Measurements from ENCODE around the gene ABCB8. TPM values are rescaled to one million over a fixed set of nuclear protein-coding genes. Genes with fewer than 3 reads are reported as not detected.

The ABCB8 gene
- total and polyA plus RNA-seq, 2 donors: 17.1 to 19.4 TPM

GRCh38 chr7:151076863-151077704 is 48.8 kb downstream of the ABCB8 start:
- 74% methylated on average over 33 of the region's 33 CpGs for WGBS
- H3K4me3 ChIP-seq (ENCODE audit: low read depth, low read length): no peak overlapping the region
- no peak for DNase-seq (ENCODE audit: extremely low spot score)
- H3K4me1 ChIP-seq (ENCODE audit: insufficient read depth): no peaks in the 10 kb centered on the region
- no peak overlapping the region for H3K27ac ChIP-seq (ENCODE audit: low read depth)
- H3K36me3 ChIP-seq (ENCODE audit: insufficient read depth): peaks cover 3% of the 10 kb centered on the region

DNA sequence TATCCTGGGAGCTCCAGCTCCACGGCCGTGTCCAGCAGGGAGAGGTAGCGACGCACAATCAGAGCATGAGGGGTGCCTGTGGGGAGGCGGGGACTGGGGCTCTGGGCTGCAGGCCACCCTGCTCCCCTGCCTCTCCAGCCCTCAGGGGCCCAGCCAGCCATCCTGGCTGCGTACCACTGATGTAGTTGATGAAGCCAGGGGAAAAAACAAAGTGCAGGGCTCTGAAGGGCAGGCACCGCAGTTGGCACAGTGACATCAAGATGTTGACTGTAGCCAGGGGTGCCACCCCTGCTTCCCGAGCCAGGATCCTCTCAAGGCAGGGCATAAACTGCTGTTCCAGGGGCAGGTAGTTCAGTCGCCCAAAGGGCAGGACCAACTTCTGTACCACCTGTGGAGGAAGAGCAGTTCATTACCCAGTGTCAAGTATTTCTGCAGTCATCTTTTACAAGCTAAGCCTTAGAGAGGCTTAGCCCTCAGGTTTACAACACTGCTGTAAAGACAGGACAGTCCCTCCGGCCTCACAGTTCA is 49.5 kb downstream of the ABCB8 start:
- H3K4me3 ChIP-seq (ENCODE audit: low read depth, low read length): no peak overlapping the region
- H3K4me1 ChIP-seq (ENCODE audit: insufficient read depth): no peaks in the 10 kb centered on the region
- peaks cover 3% of the 10 kb centered on the region for H3K36me3 ChIP-seq (ENCODE audit: insufficient read depth)
- H3K27ac ChIP-seq (ENCODE audit: low read depth): no peak overlapping the region
- DNase-seq (ENCODE audit: extremely low spot score): no peak
- 70% methylated on average over 10 of the region's 10 CpGs for WGBS

- no peak overlapping the region for H3K27ac ChIP-seq (ENCODE audit: low read depth)
- H3K4me1 ChIP-seq (ENCODE audit: insufficient read depth): no peaks in the 10 kb centered on the region
Observed at GRCh38 chr7:151078233-151079040, 50.2 kb downstream of the ABCB8 start.

DNA sequence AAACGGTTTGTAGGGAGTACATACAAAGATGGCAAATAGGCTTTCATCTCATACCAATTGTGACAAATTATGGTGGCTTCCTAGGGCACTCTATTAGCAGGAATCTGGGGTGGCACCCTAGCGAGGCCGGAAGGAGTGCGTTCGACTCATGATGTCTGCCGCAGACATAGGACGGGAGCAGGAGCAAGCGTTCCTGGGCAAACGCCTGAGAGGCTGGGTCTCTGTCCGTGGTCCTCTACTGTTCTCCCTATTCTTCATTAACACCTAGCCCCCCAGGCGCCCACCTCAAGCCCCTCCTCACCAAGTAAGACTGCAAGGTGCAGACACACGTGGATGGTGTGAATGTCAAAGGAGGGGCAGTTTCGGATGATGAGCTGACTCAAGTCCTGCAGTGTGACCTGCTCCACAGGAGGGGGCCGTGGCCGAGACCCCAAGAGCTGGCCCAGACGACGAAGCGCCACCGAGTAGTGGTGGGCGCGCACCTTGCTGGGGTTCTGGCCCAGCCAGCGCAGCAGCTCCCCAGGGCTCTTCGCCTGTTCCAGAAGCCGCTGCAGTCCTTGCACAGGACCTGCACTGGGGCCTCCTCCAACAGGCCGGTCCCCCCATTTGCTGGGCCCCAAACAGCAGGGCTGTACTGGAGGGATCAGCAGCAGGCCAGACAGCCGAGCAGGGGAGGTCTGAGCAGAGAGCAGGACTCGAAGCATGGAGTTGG is 51.1 kb downstream of the ABCB8 start:
- Histone ChIP-seq H3K27ac (ENCODE audit: low read depth) (no peak overlapping the region), H3K4me3 (ENCODE audit: low read depth, low read length) (peak overlapping the region; percentile 81), H3K36me3 (ENCODE audit: insufficient read depth) (peaks cover 3% of the 10 kb centered on the region), H3K4me1 (ENCODE audit: insufficient read depth) (no peaks in the 10 kb centered on the region)
- whole genome bisulfite sequencing: 72% methylated on average over 27 of the region's 27 CpGs
- DNase-seq (ENCODE audit: extremely low spot score): no peak

More at GRCh38 chr7:151078233-151079040, 50.2 kb downstream of the ABCB8 start:
- H3K36me3 ChIP-seq (ENCODE audit: insufficient read depth): peaks cover 3% of the 10 kb centered on the region
- no peak for DNase-seq (ENCODE audit: extremely low spot score)
- WGBS: 37% methylated on average over 22 of the region's 22 CpGs
- no peak overlapping the region for H3K4me3 ChIP-seq (ENCODE audit: low read depth, low read length)

DNA sequence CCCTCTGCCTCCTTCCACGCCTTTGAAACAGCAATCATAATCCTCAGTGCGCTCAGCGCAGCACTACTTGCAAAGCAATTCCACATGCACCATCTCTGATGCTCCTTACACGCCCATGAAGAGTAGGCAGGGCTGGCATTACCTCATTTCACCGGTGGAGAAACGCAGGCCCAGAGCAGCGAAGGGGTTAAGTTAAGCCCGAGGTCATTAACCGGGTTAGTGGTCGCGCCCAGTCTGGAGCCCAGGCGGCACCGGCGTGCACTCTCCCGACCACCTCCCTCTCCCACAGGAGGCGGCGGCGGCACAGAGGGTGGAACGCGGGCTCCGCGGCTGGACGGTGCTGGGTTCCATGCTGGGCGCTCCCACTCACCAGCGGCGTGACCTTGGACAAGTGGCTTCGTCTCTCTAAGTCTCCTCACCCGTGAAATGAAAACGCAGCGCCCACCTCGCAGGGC is 51.8 kb downstream of the ABCB8 start:
- H3K4me1 ChIP-seq (ENCODE audit: insufficient read depth): no peaks in the 10 kb centered on the region
- no peak for DNase-seq (ENCODE audit: extremely low spot score)
- peak overlapping the region; percentile 81 for H3K4me3 ChIP-seq (ENCODE audit: low read depth, low read length)
- no peaks in the 10 kb centered on the region for H3K36me3 ChIP-seq (ENCODE audit: insufficient read depth)
- H3K27ac ChIP-seq (ENCODE audit: low read depth): peak overlapping the region; percentile 97
- under 1% methylated on average over 31 of the region's 31 CpGs for WGBS

DNA sequence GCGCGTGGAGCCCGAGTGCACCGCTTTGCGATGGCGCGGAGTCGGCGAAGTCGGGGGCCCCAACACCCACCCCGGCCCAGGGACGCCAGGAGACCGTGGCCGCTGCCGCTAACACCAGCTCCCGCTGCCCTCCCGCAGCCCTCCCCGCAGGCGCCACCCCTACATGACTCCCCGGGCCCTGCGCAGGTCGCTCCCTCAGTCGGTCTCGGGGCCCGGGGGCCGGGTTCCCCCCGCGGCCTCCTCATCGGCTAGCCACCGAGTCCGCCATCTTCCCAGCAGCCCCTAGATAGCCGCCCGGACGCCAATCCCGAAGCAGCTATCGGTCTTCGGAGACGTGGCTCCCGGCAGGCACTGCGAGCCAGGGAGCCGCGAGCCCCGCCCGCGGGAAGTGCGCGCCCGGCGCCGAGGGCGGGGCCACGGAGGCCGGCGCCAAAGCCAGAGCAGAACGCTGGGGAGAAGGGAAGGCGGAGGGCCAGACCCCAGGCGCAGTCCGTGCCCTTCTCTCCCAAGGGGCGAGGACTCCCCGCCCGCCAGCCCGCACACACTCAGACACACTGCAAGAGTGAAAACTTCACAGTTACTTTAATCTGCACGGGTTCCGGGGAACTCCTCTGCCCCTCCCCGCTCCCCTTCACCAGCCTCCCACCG is 52.4 kb downstream of the ABCB8 start, which contains the start of gene FASTK:
Gene FASTK, minus strand, starts transcription at position 288 of the 648 bp plus-strand sequence. Its CDS starts 43 bp downstream, at position 245.
- peak; percentile 79 for DNase-seq (ENCODE audit: extremely low spot score)
- peak within 1 kb of the TSS; percentile 97 for H3K27ac ChIP-seq (ENCODE audit: low read depth)
- H3K4me3 ChIP-seq (ENCODE audit: low read depth, low read length): peak within 1 kb of the TSS; percentile 81
- H3K4me1 ChIP-seq (ENCODE audit: insufficient read depth): no peaks in the 10 kb centered on the region
- H3K36me3 ChIP-seq (ENCODE audit: insufficient read depth): no peaks in the 10 kb centered on the region
- 1% methylated on average over 66 of the region's 66 CpGs for WGBS

DNA sequence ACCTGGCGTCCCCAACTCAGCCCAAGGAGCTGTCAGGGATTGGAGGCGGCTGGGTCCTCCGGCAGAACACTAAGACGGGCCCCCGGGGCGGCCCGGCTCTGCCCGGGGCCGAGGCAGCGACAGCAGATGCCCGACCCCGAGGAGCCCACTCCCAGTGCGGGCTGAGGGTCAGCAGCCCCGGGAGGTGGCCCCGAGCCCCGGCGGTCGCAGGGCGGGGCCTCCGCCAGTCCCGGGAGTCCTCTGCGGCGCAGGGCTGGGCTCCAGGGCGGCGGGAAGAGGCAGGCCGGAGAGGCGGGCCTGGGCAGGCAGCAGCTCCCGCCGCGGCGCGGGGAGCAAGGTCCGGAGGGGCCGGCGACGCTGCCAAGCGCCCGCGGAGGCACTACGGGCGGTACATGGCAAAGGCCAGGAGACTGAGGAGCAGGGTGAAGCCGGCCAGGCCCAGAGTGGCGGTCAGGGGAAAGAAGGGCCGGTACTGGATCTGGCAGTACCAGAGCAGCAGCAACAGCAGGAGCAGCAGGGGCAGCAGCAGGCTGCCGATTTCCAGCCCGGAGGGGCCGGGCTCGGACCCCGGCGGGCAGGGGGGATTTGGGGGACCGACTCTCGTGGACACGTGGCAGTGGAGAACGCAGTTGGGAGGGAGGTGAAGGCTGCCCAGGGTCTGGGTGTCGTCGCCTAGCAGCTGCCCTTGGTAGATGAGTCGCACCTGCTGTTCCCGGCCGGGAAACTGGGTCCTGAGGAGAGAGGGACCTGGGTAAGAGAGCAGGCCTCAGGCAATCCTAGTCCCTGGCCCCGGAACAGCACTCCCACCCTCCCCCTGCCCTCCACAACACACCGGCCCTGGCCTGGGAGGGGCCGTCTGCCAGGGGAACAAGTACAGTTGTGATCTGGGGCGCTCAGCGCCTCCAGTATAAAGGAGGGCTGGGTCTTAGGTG is 53.2 kb downstream of the ABCB8 start:
- Histone ChIP-seq H3K4me3 (ENCODE audit: low read depth, low read length) (peak overlapping the region; percentile 24), H3K36me3 (ENCODE audit: insufficient read depth) (no peaks in the 10 kb centered on the region), H3K4me1 (ENCODE audit: insufficient read depth) (no peaks in the 10 kb centered on the region), H3K27ac (ENCODE audit: low read depth) (peak overlapping the region; percentile 86)
- no peak for DNase-seq (ENCODE audit: extremely low spot score)
- 18% methylated on average over 64 of the region's 64 CpGs for WGBS

GRCh38 chr7:151082141-151083070 is 54.2 kb downstream of the ABCB8 start:
- no peaks in the 10 kb centered on the region for H3K4me1 ChIP-seq (ENCODE audit: insufficient read depth)
- WGBS: 54% methylated on average over 42 of the region's 42 CpGs
- peak overlapping the region; percentile 80 for H3K4me3 ChIP-seq (ENCODE audit: low read depth, low read length)
- DNase-seq (ENCODE audit: extremely low spot score): no peak
- no peaks in the 10 kb centered on the region for H3K36me3 ChIP-seq (ENCODE audit: insufficient read depth)
- peak overlapping the region; percentile 88 for H3K27ac ChIP-seq (ENCODE audit: low read depth)

GRCh38 chr7:151083071-151083823 is 55.0 kb downstream of the ABCB8 start, which contains the start of gene TMUB1:
TSS of gene TMUB1 (minus strand) at chr7:151083493. CDS start at chr7:151082563, 930 bp downstream.
- H3K36me3 ChIP-seq (ENCODE audit: insufficient read depth): no peaks in the 10 kb centered on the region
- H3K4me3 ChIP-seq (ENCODE audit: low read depth, low read length): peak within 1 kb of the TSS; percentile 80
- DNase-seq (ENCODE audit: extremely low spot score): no peak
- WGBS: under 1% methylated on average over 69 of the region's 69 CpGs
- no peaks in the 10 kb centered on the region for H3K4me1 ChIP-seq (ENCODE audit: insufficient read depth)
- peak within 1 kb of the TSS; percentile 88 for H3K27ac ChIP-seq (ENCODE audit: low read depth)

DNA sequence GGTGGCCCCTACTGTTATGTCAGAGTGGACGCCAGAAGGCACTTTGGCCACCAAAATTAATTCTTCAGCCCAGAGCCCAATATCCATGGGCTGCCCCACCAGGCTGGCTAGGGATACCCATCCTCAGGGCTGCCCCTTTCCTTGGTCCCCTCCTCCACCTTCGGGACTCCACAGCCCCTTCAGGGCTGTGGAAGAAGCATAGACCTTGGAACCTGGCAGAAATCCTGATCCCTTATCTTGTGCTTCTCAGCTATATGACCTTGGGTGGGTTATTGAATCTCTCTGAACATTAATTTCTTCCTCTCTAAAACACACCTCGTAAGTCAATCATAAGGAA is 55.5 kb downstream of the ABCB8 start:
- 30% methylated on average over 3 of the region's 3 CpGs for WGBS
- no peak for DNase-seq (ENCODE audit: extremely low spot score)
- Histone ChIP-seq H3K4me1 (ENCODE audit: insufficient read depth) (no peaks in the 10 kb centered on the region), H3K36me3 (ENCODE audit: insufficient read depth) (no peaks in the 10 kb centered on the region), H3K27ac (ENCODE audit: low read depth) (no peak overlapping the region), H3K4me3 (ENCODE audit: low read depth, low read length) (peak overlapping the region; percentile 80)

- Histone ChIP-seq H3K4me1 (ENCODE audit: insufficient read depth) (no peaks in the 10 kb centered on the region), H3K36me3 (ENCODE audit: insufficient read depth) (no peaks in the 10 kb centered on the region), H3K27ac (ENCODE audit: low read depth) (no peak overlapping the region), H3K4me3 (ENCODE audit: low read depth, low read length) (no peak overlapping the region)
- no peak for DNase-seq (ENCODE audit: extremely low spot score)
- WGBS: 27% methylated on average over 5 of the region's 5 CpGs
Observed at GRCh38 chr7:151085329-151085690, 57.1 kb downstream of the ABCB8 start.
